K562 (cell line): Measurements from ENCODE around the gene SNAPC3. TPM values are rescaled to one million over a fixed set of nuclear protein-coding genes. Genes with fewer than 3 reads are reported as not detected.
A peak's percentile ranks its signal among the peaks of the same experiment; 100 is the strongest.

ENCODE experiments used
- ETV6 ChIP-seq, 3 experiments: fragments of 150-350 bp in 1 of 3; sonication (generic) in 1 of 3; formaldehyde crosslinking in 1 of 3; IDR thresholded peaks; 2 replicates each; pipeline versions ENCODE4 v1.6.1 to v1.8.0; 2014 to 2022; ENCODE audit warnings: borderline replicate concordance in 2 of 3, low read depth in 2 of 3, antibody characterized with exemption in 1 of 3, low read length in 1 of 3, mild to moderate bottlenecking in 1 of 3, missing genetic modification reagents in 1 of 3
- HMGN3 ChIP-seq: IDR thresholded peaks from 2 replicates; pipeline ENCODE4 v1.6.1; 2011; ENCODE audit warnings: borderline replicate concordance, low read depth, mild to moderate bottlenecking, mixed read lengths, low read length; ENCODE audit not compliant: insufficient read length; ENCODE audit errors: extremely low read depth
- POLR2AphosphoS2 ChIP-seq: IDR thresholded peaks from 2 replicates; pipeline ENCODE4 v1.6.1; 2012; ENCODE audit warnings: low read length, improper control_type of control experiment
- RBM15 ChIP-seq: fragments of 200-400 bp; formaldehyde crosslinking; IDR thresholded peaks from 2 replicates; pipeline ENCODE4 v1.6.1; 2018; ENCODE audit warnings: mild to moderate bottlenecking, low read length, moderate library complexity; ENCODE audit not compliant: insufficient read depth
- TEAD4 ChIP-seq, 2 experiments: sonication (generic) in 1 of 2; formaldehyde crosslinking in 1 of 2; IDR thresholded peaks; 2 replicates each; pipeline versions ENCODE4 v1.6.1 to v1.8.0; 2012 to 2022; ENCODE audit warnings: borderline replicate concordance in 1 of 2, inconsistent platforms in 1 of 2, low read length in 1 of 2, mild to moderate bottlenecking in 1 of 2, missing genetic modification reagents in 1 of 2
- ZBTB43 ChIP-seq: sonication (generic); formaldehyde crosslinking; IDR thresholded peaks from 2 replicates; pipeline ENCODE4 v1.8.0; 2023; ENCODE audit warnings: mild to moderate bottlenecking, missing genetic modification reagents
- ZNF124 ChIP-seq: sonication (generic); formaldehyde crosslinking; IDR thresholded peaks from 2 replicates; pipeline ENCODE4 v1.8.1; 2022; ENCODE audit warnings: missing genetic modification reagents
- ZNF134 ChIP-seq: fragments of 250-450 bp; sonication (Bioruptor Pico); conservative IDR thresholded peaks from 2 replicates; pipeline ENCODE4 v1.4.0; 2020
- ZNF583 ChIP-seq: fragments of 250-450 bp; sonication (Bioruptor Pico); IDR thresholded peaks from 2 replicates; pipeline ENCODE4 v1.4.0; 2020
- ZSCAN32 ChIP-seq: fragments of 450-650 bp; formaldehyde crosslinking; IDR thresholded peaks from 2 replicates; pipeline ENCODE4 v1.4.0; 2020; ENCODE audit warnings: mild to moderate bottlenecking, moderate library complexity
- polyA plus RNA-seq, 8 experiments: library from polyadenylated mRNA; depleted of rRNA in 4 of 8; stranded (reverse) in 5 of 8; unstranded in 3 of 8; fragments of >200 nt; fragmentation: Nextera tagmentation in 2 of 8; fragmentation: Illumina TruSeq in 1 of 8; extraction: Ambion mirVana in 2 of 8; extraction: Trizol in 1 of 8; gene quantifications; 2 replicates each; pipeline versions ENCODE4 v1.2.1 to v1.2.3, GENCODE V29; 2011 to 2014; ENCODE audit warnings: inconsistent platforms in 1 of 8, missing spikeins in 1 of 8
- total RNA-seq, 7 experiments: library from RNA; depleted of rRNA in 6 of 7; stranded (reverse); fragments of >200 nt in 6 of 7; fragmentation: Illumina TruSeq in 2 of 7; extraction: Trizol in 2 of 7; gene quantifications; 2 replicates each; pipeline versions ENCODE4 v1.2.1 to v1.2.3, GENCODE V29; 2011 to 2021; ENCODE audit warnings: low replicate concordance in 1 of 7
- TF ChIP-seq, protein P1 (sequence below): sonication (generic); formaldehyde crosslinking; IDR thresholded peaks from 2 replicates; pipeline ENCODE4 v1.8.1; 2022; ENCODE audit warnings: missing genetic modification reagents
- TF ChIP-seq, protein P2 (sequence below): sonication (generic); formaldehyde crosslinking; IDR thresholded peaks from 2 replicates; pipeline ENCODE4 v1.8.0; 2022; ENCODE audit warnings: missing genetic modification reagents, mild to moderate bottlenecking, borderline replicate concordance
- TF ChIP-seq, protein P3 (sequence below): fragments of 250-450 bp; sonication (Bioruptor Pico); IDR thresholded peaks from 2 replicates; pipeline ENCODE4 v1.9.0; 2021; ENCODE audit warnings: mild to moderate bottlenecking, inconsistent platforms

SNAPC3 gene
- total and polyA plus RNA-seq, 9 of the 15 experiments (the other 6 are each of a cell fraction or from before 2014, with no cell fraction given): 2.3 to 38.9 (median 19.8) TPM

DNA sequence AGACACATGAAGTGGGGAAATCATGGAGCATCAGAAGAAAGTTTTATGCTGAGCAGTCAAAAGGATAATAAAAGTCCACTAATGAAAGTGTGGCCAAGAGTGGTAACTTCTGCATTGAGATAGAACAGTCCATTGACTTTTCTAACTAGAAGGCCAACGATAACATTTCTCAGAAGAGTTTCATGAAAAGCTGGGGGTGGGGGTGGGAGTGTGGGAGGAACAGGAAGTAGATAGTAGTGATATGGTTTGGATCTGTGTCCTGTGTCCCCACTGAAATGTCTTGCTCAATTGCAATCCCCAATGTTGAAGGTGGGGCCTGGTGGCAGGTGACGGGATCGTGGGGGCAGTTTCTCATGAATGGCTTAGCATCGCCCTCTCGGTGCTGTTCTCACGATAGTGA, 36.2 kb upstream of the SNAPC3 start (continued):
- TF ChIP-seq TEAD4 (IDR thresholded peaks at IDR 0.05; ENCODE audit: low read length): peak; percentile 14; the same call in 1 of the 2 replicates
- TF ChIP-seq TEAD4 (CRISPR knock-in tag; IDR thresholded peaks at IDR 0.05; ENCODE audit: borderline replicate concordance): no peak
- no peak for TF ChIP-seq RBM15
- TF ChIP-seq ZSCAN32 (CRISPR knock-in tag): no peak
- TF ChIP-seq ZNF134 (CRISPR knock-in tag): no peak
- TF ChIP-seq ZNF124 (CRISPR knock-in tag): no peak
- 0 out of 4 replicates have a peak, but pooled peaks of 1 of the 2 experiments have one; percentile 47 for TF ChIP-seq ETV6 (IDR thresholded peaks at IDR 0.05; ENCODE audit: borderline replicate concordance in 1 of 2, low read depth in 2 of 2, low read length in 1 of 2)
- TF ChIP-seq ETV6 (CRISPR knock-in tag; IDR thresholded peaks at IDR 0.05; ENCODE audit: borderline replicate concordance): no peak
- TF ChIP-seq, protein P1, sequence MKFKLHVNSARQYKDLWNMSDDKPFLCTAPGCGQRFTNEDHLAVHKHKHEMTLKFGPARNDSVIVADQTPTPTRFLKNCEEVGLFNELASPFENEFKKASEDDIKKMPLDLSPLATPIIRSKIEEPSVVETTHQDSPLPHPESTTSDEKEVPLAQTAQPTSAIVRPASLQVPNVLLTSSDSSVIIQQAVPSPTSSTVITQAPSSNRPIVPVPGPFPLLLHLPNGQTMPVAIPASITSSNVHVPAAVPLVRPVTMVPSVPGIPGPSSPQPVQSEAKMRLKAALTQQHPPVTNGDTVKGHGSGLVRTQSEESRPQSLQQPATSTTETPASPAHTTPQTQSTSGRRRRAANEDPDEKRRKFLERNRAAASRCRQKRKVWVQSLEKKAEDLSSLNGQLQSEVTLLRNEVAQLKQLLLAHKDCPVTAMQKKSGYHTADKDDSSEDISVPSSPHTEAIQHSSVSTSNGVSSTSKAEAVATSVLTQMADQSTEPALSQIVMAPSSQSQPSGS (CRISPR knock-in tag): no peak
- TF ChIP-seq, protein P2, sequence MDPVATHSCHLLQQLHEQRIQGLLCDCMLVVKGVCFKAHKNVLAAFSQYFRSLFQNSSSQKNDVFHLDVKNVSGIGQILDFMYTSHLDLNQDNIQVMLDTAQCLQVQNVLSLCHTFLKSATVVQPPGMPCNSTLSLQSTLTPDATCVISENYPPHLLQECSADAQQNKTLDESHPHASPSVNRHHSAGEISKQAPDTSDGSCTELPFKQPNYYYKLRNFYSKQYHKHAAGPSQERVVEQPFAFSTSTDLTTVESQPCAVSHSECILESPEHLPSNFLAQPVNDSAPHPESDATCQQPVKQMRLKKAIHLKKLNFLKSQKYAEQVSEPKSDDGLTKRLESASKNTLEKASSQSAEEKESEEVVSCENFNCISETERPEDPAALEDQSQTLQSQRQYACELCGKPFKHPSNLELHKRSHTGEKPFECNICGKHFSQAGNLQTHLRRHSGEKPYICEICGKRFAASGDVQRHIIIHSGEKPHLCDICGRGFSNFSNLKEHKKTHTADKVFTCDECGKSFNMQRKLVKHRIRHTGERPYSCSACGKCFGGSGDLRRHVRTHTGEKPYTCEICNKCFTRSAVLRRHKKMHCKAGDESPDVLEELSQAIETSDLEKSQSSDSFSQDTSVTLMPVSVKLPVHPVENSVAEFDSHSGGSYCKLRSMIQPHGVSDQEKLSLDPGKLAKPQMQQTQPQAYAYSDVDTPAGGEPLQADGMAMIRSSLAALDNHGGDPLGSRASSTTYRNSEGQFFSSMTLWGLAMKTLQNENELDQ (CRISPR knock-in tag): no peak
- no peak for TF ChIP-seq HMGN3
- no peak for TF ChIP-seq POLR2AphosphoS2
- TF ChIP-seq, protein P3, sequence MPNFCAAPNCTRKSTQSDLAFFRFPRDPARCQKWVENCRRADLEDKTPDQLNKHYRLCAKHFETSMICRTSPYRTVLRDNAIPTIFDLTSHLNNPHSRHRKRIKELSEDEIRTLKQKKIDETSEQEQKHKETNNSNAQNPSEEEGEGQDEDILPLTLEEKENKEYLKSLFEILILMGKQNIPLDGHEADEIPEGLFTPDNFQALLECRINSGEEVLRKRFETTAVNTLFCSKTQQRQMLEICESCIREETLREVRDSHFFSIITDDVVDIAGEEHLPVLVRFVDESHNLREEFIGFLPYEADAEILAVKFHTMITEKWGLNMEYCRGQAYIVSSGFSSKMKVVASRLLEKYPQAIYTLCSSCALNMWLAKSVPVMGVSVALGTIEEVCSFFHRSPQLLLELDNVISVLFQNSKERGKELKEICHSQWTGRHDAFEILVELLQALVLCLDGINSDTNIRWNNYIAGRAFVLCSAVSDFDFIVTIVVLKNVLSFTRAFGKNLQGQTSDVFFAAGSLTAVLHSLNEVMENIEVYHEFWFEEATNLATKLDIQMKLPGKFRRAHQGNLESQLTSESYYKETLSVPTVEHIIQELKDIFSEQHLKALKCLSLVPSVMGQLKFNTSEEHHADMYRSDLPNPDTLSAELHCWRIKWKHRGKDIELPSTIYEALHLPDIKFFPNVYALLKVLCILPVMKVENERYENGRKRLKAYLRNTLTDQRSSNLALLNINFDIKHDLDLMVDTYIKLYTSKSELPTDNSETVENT (CRISPR knock-in tag): no peak
- TF ChIP-seq ZBTB43: no peak
- no peak for TF ChIP-seq ZNF583 (CRISPR knock-in tag)
